GM21825 (cell line): ENCODE data around the gene BHLHA15.
A peak's percentile ranks its signal among the peaks of the same experiment; 100 is the strongest.

Experiments used
- ATAC-seq: cut with Tn5 transposase; IDR thresholded peaks from one replicate; pipeline ENCODE4 v1.9.1; 2021; ENCODE audit warnings: mild to moderate bottlenecking, moderate library complexity; ENCODE audit not compliant: unreplicated experiment

The BHLHA15 gene

GRCh38 chr7:98240961-98241673 lies 29.9 kb downstream of the BHLHA15 start:
- peak; percentile 56 for ATAC-seq

DNA sequence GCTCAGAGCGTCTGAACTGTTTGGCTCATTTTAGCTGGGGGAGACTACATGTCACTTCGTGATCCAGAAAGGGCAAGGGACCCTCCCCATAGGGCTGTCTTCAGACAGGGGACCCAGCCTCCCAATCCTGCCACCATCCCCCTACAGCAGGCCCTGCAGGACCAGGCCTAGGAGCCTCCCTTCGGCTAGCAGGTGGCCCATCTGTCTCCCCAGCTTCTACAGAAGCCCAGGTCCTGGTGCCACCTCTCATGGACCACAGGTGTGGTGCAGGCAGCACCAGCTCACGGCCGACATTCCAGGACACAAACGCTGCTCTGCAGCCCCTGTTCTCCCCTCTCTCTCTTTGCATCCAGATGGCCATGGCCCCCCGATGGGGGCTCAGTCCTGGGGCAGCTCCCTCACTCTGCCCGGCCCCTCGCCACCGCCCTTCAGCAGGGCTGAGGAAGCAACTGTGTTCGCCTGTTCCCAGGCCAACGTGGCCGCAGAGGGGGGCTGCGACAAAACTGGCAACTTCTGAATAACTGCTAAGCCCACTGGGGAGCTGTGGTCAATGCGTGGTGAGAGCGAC lies 30.5 kb downstream of the BHLHA15 start:
- ATAC-seq: no peak

DNA sequence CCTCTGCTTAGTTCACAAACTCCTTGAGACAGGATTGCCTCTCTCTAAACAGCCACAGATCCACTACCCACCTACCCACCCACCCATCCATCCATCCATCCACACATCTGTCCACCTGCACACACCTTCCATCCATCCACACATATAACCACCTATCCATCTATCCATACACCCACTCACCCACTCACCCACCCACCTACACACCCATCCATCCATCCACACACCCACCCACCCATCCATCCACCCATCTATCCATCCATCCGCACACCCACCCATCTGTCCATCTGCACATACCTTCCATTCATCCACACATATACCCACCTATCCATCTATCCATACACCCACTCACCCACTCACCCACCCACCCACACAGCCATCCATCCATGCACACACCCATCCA lies 31.1 kb downstream of the BHLHA15 start:
- no peak for ATAC-seq

DNA sequence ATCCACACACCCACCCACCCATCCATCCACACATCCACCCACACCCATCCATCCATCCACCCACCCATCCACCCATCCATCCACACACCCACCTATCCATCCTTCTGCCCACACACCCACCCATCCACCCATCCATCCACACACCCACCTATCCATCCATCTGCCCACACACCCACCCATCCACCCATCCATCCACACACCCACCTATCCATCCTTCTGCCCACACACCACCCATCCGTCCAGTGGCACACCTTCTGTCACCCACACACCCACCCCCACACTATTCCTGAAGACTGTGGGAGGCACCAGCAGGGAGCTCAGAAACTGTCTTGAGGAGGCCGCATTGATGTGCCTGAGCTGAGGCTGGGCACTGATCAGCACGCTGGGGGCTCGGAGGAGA lies 31.7 kb downstream of the BHLHA15 start:
- ATAC-seq: no peak

DNA sequence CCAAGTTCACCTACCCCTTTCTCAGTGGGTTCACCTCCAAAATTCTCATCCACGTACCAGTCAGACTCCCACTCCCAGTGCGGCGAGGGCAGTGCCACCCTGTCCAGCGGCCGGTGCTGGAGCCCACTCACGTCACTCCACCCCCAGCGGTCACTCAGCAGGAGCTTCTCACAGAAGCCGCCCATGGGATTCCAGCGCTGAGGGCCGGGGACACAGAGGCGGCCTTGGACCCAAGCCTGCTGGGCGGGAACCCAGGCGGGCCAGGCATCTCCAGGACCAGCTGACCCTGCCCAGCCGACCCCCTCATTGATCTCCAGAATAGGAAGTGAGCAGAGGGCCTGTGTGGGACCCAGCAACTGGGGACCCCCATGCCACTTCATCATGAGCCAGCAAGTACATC lies 33.6 kb downstream of the BHLHA15 start:
- no peak for ATAC-seq

- no peak for ATAC-seq
Observed at GRCh38 chr7:98248156-98248555, 36.9 kb downstream of the BHLHA15 start.

DNA sequence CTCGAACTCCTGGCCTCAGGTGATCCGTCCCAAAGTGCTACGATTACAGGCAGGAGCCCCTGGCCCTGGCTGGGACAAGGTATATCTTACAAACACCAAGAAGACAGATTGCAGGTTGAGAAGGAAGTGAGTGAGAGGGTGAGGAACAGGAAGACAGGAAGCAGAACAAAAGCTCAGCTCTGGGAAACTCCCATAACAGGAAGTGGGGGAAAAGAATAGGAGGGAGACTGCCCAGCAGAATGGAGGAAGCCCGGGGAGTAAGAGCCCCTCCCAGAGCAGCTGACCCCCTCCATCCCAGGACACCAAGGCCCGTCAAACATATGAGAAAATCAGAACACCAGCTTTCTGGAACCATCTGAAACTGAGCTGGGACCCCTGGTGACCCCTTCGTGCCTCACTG lies 37.9 kb downstream of the BHLHA15 start:
- no peak for ATAC-seq

DNA sequence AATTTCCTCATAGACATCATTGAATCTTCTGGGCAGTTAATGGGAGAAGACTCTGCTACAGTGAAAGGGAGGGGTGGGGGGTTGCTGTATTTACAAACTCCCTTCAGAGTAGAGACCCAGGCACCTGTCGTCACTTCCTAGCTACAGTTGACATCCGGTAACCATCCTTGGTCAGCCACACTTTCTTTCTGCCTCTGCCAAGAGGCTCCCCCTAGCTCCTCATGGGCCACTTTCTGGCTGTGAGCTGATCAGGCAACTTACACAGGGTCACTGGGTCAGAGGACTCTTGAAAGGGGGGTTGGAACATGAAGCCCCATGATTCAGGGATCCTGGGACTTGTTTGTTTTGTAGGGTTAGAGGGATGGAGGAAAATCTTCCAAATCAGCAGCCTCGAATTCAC lies 39.5 kb downstream of the BHLHA15 start:
- ATAC-seq: no peak

DNA sequence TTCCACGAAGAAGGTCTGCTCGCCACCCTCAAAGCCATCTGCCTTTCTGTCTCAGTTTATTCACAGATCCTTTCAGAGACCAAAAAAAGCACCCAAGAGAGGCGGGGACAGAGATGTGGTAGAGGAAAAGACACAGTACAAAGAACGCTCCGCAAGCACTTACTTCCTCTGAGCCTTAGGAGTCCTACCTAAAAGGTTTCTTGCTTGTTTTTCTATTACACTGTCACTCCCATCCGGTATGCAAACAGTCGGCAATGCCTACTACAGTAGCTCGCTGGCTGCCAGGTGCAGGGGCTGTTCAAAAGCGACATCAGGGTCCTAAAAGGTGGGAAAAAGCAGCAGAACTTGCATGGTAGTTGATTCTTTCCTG lies 40.0 kb downstream of the BHLHA15 start:
- ATAC-seq: peak; percentile 29

GRCh38 chr7:98251601-98252424 lies 40.6 kb downstream of the BHLHA15 start, which contains the start of gene TECPR1:
Gene TECPR1 (minus strand): TSS chr7:98252232. CDS start chr7:98246146, 6,086 bp downstream.
- peak; percentile 98 for ATAC-seq

- no peak for ATAC-seq
Observed at GRCh38 chr7:98252425-98253054, 41.3 kb downstream of the BHLHA15 start.

DNA sequence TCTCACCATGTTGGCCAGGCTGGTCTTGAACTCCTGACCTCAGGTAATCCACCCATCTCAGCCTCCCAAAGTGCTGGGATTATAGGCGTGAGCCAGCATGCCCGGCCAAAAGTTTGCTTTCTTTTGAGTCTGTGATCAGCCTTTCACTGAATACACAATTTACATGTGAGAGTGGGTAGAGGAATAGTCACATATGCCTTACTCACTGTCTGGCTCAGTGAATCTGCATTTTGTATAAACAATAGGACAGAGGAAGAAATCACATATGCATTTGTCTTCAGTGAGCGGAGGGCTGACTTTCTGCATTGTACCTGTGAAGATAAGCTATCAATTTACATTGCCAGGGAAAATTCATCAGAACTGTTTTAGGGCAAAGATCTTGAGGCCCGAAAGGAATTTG lies 43.3 kb downstream of the BHLHA15 start:
- ATAC-seq: no peak

DNA sequence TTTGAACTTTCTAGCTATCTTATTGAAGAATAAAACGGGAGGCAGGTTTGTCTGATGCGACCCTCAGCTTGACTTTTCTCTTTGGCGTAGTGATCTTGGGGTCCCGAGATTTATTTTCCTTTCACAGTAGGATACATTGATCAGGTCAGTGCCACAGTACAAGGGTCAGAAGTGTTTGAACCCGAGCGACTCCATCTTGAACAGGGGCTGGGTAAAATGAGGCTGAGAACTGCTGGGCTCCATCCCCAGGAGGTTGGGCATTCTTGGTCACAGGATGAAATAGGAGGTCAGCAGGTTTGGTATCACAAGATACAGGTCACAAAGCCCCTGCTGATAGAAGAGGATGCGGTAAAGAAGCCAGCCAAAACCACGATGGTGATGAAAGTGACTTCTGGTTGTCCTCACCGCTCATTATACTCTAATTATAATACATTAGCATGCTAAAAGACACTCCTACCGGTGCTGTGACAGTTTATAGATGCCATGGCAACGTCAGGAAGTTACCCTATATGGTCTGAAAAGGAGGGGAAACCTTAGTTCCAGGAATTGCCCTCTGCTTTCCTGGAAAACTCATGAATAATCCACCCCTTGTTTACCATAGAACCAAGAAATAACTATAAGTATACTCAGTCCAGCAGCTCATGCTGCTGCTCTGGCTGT lies 43.8 kb downstream of the BHLHA15 start:
- no peak for ATAC-seq

GRCh38 chr7:98256431-98256830 lies 45.2 kb downstream of the BHLHA15 start:
- ATAC-seq: no peak

- ATAC-seq: no peak
Observed at GRCh38 chr7:98257701-98258100, 46.5 kb downstream of the BHLHA15 start.
